Cardiac septum (tissue), 1 donor: ENCODE data around the gene CDH23. TPM values are rescaled to one million over a fixed set of nuclear protein-coding genes. Genes with fewer than 3 reads are reported as not detected.
"Not testable (repeated sequence)": the region's sequence is repeated elsewhere in the genome, so short reads cannot be mapped to it uniquely, and the experiment has no call there.

Experiments
- DNase-seq: peaks from one replicate; pipeline ENCODE4 v3.0.0-alpha.2; 2020; ENCODE audit warnings: low spot score
- intact Hi-C: fragments of 100-400 bp; cut with DNase I; formaldehyde crosslinking; loops from one replicate; pipeline ENCODE4 v1.14.0; 2022
- total RNA-seq: library from RNA; stranded (reverse); fragmentation: NEBNext Ultra II Directional; extraction: Animal tissue kit (Norgen Biotek cat#: 25700); gene quantifications from one replicate; pipeline ENCODE4 v1.2.1, GENCODE V29; 2021
- donor health status: DM: no; HTN: no; CAD: no.

CDH23 gene
- total RNA-seq, 1 donor from 2014 or later, result 9.3 TPM

- no peak for DNase-seq
- intact Hi-C loops, result loop anchor here (5.0 kb wide), 1 partner anchor 49 kb away; no protein-coding TSS in a partner anchor
Measured at GRCh38 chr10:71838264-71839211, 441.8 kb downstream of the CDH23 start.

DNA sequence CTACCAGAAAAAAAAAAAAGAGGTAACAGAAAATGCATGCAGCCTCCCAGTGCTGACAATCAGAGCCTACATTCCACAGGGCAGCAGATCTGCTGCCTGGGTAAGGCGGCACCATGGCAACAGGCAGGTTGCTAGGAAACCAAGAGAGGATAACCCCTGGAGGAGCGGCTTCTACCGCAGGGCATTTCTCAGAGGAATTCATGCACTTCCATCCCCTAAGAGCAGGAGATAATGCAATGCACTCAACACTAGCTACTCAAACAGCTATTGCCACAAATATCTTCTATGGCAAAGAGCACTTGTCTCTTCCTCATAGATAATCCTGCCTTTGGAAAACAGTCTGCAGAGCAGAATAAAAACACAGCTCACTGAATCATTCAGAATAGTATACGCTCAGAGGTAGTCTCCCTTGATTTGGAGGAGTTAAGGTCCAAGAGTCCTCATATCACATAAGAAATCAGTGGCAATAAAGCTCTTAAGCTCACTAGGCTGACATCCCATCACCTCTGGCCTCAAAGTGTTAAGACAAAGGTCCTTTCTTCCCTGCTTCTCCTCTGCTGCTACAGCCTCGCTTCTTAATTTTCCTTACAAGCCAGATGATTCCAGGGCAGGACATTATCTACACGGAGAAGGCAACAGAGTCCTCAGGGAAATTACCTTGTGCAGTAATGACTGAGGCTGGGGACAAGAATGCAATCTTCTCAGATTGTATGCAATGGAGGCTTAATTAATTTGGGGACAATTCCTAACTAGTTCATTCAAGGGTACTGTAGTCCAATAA is 443.6 kb downstream of the CDH23 start:
- peak; percentile 85 for DNase-seq
- intact Hi-C loops, result no loop called here

GRCh38 chr10:71840958-71841335 is 444.2 kb downstream of the CDH23 start:
- intact Hi-C loops, result no loop called here
- no peak for DNase-seq

DNA sequence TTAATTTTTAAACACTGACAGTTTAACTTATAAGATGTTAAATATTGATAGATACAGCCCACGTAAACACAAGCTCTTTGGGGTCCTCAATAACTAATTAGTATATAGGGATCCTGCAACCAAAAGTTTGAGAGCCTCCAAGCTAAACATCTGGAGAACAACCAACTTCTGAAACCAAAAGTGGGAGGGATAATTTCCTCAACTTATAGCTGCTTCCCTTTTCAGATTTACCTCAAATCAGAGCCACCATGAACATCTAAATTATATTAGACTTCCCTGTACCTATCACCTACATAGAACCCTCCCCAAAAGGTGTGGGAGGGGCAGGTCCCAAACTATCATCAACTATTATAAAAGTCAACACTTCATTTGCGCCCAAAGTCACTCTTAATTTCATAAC is 445.7 kb downstream of the CDH23 start:
- intact Hi-C loops, result no loop called here
- no peak for DNase-seq

GRCh38 chr10:71842856-71843686 is 446.4 kb downstream of the CDH23 start:
- no peak for DNase-seq
- intact Hi-C loops, result no loop called here

DNA sequence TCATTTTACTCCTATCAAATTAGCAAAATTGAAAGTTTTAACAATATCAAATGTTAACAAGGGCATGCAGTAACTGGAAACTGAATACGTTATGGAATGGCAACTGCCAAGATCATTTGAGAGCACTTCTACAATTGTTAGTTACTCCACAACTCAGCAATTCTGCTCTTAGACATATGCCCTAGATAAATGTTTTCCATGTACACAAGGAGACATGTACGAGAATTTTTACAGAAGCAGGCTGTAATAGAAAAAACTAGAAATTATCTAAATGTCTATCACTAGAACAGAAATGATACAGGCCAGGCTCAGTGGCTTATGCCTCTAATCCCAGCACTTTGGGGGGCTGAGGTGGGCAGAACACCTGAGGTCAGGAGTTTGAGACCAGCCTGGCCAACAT is 447.4 kb downstream of the CDH23 start:
- DNase-seq, result no peak
- intact Hi-C loops, result no loop called here

GRCh38 chr10:71844695-71845094 is 448.0 kb downstream of the CDH23 start:
- intact Hi-C loops, result no loop called here

DNA sequence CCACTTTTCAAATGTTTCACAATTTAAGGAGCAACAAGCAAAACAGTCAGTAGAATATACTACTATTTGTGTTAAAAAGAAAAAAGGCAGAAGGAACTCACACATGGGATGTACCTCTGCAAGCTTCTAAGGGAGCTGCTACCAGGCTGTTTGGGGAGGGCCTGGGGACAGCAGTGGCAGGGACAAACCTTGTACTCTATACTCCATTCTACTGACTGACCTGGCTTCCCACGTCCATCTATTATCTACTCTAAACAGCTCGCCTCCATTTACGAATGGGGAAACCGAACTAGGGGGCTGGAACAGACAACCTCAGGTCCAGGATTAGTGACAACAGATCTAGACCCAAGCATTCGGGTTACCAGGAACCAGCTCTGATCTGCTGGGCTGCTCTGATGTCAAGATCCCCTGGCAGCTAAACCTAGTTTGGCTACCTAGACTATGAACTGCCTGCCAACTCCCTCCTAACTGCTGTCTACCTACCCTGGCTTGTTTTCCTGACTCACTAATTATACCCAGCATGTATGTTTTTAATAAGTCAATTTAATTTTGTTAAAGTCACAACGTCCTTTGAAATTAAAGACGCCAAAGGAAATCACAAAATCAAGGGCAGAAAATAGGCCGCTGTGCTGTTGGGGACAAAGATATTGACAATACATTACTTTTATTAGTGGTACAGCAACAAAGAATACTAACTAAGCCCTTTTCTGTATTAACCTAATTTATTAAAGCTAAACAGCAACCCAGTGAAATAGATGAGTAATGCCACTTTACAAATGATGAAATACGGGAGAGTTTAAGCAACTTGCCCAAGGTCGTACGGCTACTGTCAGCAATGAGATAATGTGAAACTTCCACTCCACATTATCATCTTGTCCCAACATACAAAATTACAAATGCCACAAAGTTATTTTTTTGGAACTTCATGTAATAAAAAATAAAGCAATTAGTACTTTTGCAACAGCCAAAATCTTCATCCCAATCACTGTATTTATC is 449.0 kb downstream of the CDH23 start:
- intact Hi-C loops, result no loop called here
- DNase-seq, result no peak

More at GRCh38 chr10:71844695-71845094, 448.0 kb downstream of the CDH23 start:
- DNase-seq, result no peak

DNA sequence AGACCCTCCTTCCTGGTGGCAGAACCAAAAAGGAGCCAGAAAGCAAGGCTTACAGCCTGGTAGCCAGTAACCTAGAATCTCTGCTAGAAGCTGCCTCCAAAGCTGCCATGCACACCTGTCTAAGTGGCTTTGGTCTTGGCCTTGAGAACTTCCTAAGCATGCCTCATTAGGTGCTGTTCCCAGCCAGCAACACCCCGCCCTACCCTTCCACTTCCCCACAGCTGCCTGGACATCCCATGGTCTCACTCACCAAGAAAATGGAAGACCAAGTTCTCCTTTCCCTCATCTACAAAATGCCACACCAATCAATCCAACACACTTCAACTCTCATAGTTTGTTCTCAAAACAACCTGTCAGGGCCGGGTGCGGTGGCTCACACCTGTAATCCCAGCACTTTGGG is 450.1 kb downstream of the CDH23 start:
- DNase-seq, result no peak
- intact Hi-C loops, result no loop called here

- intact Hi-C loops, result no loop called here
- DNase-seq, result no peak
Measured at GRCh38 chr10:71847418-71847817, 450.7 kb downstream of the CDH23 start.

- intact Hi-C loops, result no loop called here
Measured at GRCh38 chr10:71848325-71849275, 451.9 kb downstream of the CDH23 start.

GRCh38 chr10:71849461-71849908 is 452.8 kb downstream of the CDH23 start:
- intact Hi-C loops, result no loop called here
- DNase-seq, result no peak

More at GRCh38 chr10:71848325-71849275, 451.9 kb downstream of the CDH23 start:
- no peak for DNase-seq

GRCh38 chr10:71850021-71850742 is 453.5 kb downstream of the CDH23 start:
- no peak for DNase-seq
- intact Hi-C loops, result no loop called here

DNA sequence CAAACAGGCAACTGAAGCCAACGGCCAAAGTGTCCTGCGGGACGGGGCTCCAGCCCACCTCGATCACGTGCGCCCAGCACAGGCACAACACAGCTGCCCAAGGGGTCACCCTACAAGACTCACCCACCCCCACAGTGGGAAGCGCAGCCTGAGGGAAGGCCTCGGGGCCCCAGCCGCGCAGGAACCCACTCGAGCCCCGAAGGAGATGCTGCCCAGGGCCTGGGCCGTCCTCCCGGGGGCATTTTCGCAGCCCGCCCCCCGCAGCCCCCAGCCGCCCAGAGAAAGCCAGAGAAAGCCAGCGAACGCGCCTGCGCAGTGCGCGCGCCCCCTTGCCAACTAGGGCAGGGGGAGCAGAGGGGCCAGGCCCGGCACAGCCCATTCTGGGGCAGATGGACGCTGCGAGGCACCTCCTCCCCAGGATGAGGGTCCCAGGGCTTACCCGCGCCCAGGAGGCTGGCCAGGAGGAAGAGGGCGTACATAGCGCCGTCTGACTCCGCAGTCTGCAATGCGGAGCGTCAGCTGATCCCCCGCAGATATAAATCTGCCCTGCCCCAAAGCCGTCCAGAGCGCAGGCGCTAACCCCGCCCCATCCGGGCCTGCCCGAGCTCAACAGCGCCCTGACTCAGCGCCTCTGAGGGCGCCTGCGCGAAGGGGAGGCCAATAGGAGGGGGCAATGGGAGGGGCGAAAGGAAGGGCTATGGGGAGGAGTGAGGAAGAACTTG is 454.2 kb downstream of the CDH23 start, which contains the start of gene PSAP:
PSAP (minus strand) TSS at position 509 of the 722 bp plus-strand sequence; CDS start at position 479, 30 bp downstream.
- intact Hi-C loops, result no loop called here
- DNase-seq, result peak; percentile 100

DNA sequence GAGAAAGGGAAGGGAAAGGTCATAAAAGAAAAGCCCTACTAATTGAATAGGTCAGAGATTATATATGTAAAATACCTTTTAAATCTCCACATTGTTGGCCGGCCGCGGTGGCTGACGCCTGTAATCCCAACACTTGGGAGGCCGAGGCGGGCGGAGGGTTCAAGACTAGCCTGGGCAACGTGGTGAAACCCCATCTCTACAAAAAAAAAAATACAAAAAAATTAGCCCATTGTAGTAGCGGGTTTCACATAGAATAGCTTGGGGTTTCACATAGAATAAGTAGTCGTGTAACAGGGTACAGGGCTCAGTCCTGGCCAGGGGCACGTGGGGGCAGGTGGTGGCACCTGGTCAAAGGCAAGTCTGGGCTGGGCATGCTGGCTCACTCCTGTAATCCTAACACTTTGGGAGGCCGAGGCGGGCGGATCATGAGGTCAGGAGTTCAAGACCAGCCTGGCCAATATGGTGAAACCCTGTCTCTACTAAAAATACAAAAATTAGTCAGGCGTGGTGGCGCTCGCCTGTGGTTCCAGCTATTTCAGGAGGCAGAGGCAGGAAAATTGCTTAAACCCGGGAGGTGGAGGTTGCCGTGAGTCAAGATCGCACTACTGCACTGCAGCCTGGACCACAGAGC is 454.9 kb downstream of the CDH23 start:
- intact Hi-C loops, DNase-seq: not testable (repeated sequence)
